Lung (tissue), 12 donors: ENCODE results near the gene NUP42. TPM values are rescaled to one million over a fixed set of nuclear protein-coding genes. Genes with fewer than 3 reads are reported as not detected.

Experiments
- ATAC-seq: fragments of 200-7000 bp; cut with Tn5 transposase; one replicate; pipeline ENCODE4 v1.9.1; 2020; ENCODE audit warnings: moderate number of reproducible peaks; ENCODE audit not compliant: insufficient read depth, low FRiP score
- DNase-seq, 3 donors: peaks; one replicate each; pipeline ENCODE4 v3.0.0-alpha.2; 2013 to 2017
- H3K27ac ChIP-seq, 2 donors: one replicate each; pipeline ENCODE4 v1.5.1; 2013; ENCODE audit warnings: mild to moderate bottlenecking in 2 of 2, moderate library complexity in 2 of 2, control low read depth in 1 of 2, inconsistent platforms in 1 of 2, low read depth in 1 of 2, low read length in 1 of 2
- H3K27me3 ChIP-seq, 3 donors: one replicate each; pipeline ENCODE4 v1.5.1; 2013; ENCODE audit warnings: low read length in 2 of 3; ENCODE audit not compliant: control insufficient read depth in 3 of 3, insufficient read depth in 3 of 3
- H3K36me3 ChIP-seq, 4 donors: one replicate each; pipeline ENCODE4 v1.5.1; 2013; ENCODE audit warnings: low read length in 4 of 4, mild to moderate bottlenecking in 1 of 4, moderate library complexity in 1 of 4; ENCODE audit not compliant: control insufficient read depth in 4 of 4, insufficient read depth in 4 of 4
- H3K4me1 ChIP-seq, 5 donors: one replicate each; pipeline ENCODE4 v1.5.1; 2013; ENCODE audit warnings: low read length in 5 of 5, mild to moderate bottlenecking in 2 of 5, moderate library complexity in 1 of 5; ENCODE audit not compliant: control insufficient read depth in 5 of 5, insufficient read depth in 5 of 5
- H3K4me3 ChIP-seq: one replicate; pipeline ENCODE4 v1.5.1; 2013; ENCODE audit warnings: mild to moderate bottlenecking, control low read depth, moderate library complexity
- H3K9ac ChIP-seq, 2 donors: one replicate each; pipeline ENCODE4 v1.5.1; 2013; ENCODE audit warnings: low read length in 2 of 2, control low read depth in 1 of 2; ENCODE audit not compliant: insufficient read depth in 1 of 2
- H3K9me3 ChIP-seq, 4 donors: one replicate each; pipeline ENCODE4 v1.5.1; 2013; ENCODE audit warnings: low read length in 3 of 4, mild to moderate bottlenecking in 1 of 4, moderate library complexity in 1 of 4; ENCODE audit not compliant: control insufficient read depth in 4 of 4, insufficient read depth in 3 of 4
- CTCF ChIP-seq: IDR thresholded peaks from 2 replicates; pipeline ENCODE4 v1.5.1; 2012; ENCODE audit warnings: mild to moderate bottlenecking; ENCODE audit errors: control extremely low read depth, extremely low read depth
- WGBS, 2 donors: extraction: QIAGEN DNeasy Blood & Tissue Kit; methylation state at CpG; one replicate each; pipeline ENCODE4 v1.1.7; 2013; 5-methylcytosine and 5-hydroxymethylcytosine counted together
- polyA plus RNA-seq, 2 donors: library from polyadenylated mRNA; stranded (reverse); fragments of 200-250 nt; gene quantifications; one replicate each; pipeline ENCODE4 v1.2.1, GENCODE V29; 2013
- total RNA-seq, 2 donors: library from RNA; depleted of rRNA in 1 of 2; stranded (reverse); fragments of >200 nt in 1 of 2; gene quantifications; one replicate each; pipeline ENCODE4 v1.2.1, GENCODE V29; 2014 to 2021
- donor health status: control.
- donor health status: control.
- donor health status: Bipolar disorder and iron deficiency.
- donor health status: healthy.
- donor health status: DM: yes; HTN: yes; CAD: no.

NUP42 gene
- total and polyA plus RNA-seq, 4 donors = 20.2 to 45.3 (median 23.0) TPM

- H3K4me1 ChIP-seq = no peaks in the 10 kb centered on the region
- 70 to 86% methylated on average over 9 of the region's 9 CpGs for WGBS, 2 donors
- no peak for DNase-seq
- no peak for TF ChIP-seq CTCF
- H3K4me3 ChIP-seq = no peak overlapping the region
- H3K9me3 ChIP-seq = no peaks in the 10 kb centered on the region
- no peak for ATAC-seq
- no peak overlapping the region for H3K27ac ChIP-seq
- H3K27me3 ChIP-seq = no peaks in the 10 kb centered on the region
- H3K36me3 ChIP-seq = no peaks in the 10 kb centered on the region
- no peak overlapping the region for H3K9ac ChIP-seq
Observed at GRCh38 chr7:23234569-23235296, 52.9 kb downstream of the NUP42 start.

- H3K27ac ChIP-seq = no peak overlapping the region
- no peak for TF ChIP-seq CTCF
- DNase-seq (no peak), ATAC-seq (no peak)
- H3K27me3 ChIP-seq = no peaks in the 10 kb centered on the region
- H3K36me3 ChIP-seq = no peaks in the 10 kb centered on the region
- 89 to 92% methylated on average over 6 of the region's 6 CpGs for WGBS, 2 donors
- no peaks in the 10 kb centered on the region for H3K9me3 ChIP-seq
- H3K4me1 ChIP-seq = no peaks in the 10 kb centered on the region
- no peak overlapping the region for H3K4me3 ChIP-seq
- no peak overlapping the region for H3K9ac ChIP-seq
Observed at GRCh38 chr7:23235813-23236221, 54.0 kb downstream of the NUP42 start.

- no peaks in the 10 kb centered on the region for H3K27me3 ChIP-seq
- no peak overlapping the region for H3K27ac ChIP-seq
- H3K4me3 ChIP-seq = no peak overlapping the region
- ATAC-seq (no peak), DNase-seq (no peak)
- no peak for TF ChIP-seq CTCF
- WGBS, 2 donors = 94 to 99% methylated on average over 3 of the region's 3 CpGs
- no peaks in the 10 kb centered on the region for H3K4me1 ChIP-seq
- H3K36me3 ChIP-seq = no peaks in the 10 kb centered on the region
- no peaks in the 10 kb centered on the region for H3K9me3 ChIP-seq
- H3K9ac ChIP-seq = no peak overlapping the region
Observed at GRCh38 chr7:23237000-23237399, 55.2 kb downstream of the NUP42 start.
